ENCODE results near the gene RPS3. TPM values are rescaled to one million over a fixed set of nuclear protein-coding genes. Genes with fewer than 3 reads are reported as not detected.

The RPS3 gene
- polyA plus RNA-seq, 3 donors: 2,516 to 2,777 (median 2,726) TPM

DNA sequence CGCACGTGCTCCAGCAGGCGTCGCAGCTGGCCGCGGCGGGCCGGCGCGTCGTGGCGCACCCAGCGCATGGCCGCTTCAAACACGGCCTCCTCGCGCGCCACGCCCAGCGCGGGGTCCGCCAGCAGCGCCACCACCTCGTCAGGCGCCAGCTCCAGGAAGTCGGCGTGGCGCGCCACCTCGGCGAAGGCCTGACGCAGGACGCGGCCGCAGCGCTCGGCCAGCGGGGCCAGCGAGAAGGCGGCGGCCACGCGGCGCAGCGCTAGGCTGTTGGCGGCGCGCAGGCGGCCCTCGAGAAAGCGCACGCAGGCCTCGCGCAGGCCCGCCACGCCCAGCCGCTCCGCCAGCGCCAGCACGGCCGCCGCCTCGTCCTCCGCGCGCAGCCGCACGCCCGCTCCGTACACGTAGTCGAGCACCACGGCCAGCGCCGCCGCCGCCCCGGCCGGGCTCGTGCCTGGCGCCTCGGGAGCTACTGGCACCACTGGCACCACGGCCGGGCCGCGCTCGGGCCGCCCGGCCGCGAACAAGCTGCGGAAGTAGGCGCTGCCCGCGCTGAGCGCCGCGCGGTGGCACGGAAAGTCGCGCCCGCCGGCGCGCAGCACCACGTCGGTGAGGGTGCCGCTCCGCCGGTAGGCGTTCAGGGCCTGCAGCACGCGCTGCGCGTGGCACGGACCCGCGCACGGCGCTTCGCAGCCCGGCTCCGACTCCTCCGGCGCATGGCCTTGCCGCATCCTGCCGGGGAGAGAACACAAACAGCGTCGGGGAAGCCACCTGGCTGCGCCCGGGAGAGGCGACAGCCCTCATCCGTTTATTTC lies 30.8 kb downstream of the RPS3 start:
- DNase-seq: peak; percentile 46

DNA sequence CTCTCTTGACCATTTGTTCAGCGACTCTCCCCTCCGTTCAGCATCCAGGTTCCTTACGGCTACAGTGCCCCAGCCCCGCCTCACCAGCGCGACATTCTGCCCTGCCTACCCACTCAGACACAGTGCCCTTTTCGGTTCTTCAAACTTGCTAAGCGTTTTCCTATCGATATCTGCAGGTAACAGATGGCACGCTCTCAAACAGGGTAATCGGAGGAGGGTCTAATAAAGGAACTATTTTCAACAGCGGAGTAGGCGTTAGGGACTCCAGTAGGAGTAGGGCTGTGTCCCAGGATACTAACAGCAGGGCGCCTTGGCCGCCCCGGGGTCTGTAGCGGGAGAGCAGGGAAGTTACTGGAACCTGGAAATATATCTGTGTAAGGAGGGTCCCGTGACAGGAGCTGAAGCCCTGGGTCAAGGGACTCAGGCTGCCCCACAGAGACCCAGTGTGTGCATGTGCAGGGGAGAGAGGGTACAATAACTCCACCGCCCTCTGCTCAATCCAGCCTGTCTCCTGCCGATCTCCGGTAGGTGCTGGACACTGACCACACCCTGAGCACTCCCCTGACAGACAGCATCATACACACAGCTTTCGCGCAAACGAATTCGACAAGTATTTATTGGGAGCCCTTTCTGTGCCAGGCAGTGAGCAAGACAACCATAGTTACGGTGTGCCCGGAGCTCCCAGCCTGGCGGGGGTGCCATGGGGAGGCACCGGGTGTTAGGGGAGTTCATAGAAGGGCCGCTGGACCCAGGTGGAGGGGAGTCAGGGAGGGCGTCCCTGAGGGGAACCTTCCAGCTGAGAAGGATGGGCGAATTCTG lies 31.6 kb downstream of the RPS3 start:
- DNase-seq: no peak

DNA sequence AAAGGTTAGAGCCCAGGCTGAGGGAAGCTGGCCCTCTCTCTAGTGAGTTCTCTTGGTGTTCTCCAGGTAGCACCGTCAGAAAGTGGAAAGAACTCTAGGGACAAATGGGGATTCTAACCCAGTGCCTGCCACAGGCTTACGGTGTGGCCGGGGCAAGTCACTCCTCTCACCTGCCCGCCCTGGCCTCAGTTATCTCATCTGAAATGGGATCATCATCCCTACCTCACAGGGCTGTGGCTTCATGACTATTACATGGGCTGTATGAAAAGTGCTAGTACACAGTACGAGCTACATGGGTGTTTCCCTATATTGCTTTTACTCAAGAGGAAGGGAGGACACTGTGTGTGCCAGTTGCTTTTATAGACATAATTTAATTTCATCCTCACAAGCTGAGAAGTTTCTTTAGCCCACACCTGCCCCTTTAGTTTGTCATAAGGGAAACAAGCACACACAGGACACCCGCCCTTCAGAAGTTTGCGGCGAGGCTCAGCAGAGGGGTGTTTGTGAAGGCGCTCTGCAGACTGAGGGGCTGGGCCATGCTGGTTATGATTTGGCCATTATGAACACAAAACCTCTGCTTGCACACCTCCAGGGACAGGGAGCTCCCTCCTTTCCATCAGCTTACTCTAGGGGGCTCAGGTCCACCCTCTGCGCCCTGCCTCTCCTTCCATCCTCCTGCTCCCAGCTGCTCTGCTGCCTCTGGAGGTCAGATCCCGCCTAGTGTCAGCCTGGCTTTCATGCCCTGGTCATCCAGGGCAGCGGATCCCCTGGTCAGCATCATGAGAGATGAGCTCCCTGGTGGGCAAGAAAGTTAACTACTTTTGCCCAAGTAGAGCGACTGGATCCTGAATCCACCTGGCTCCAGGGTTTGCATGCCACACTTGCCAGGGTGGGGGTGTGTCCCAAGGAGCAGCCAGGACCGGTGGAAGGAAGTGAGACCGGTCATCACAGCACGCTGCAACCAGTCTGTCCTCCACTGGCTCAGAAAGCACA lies 32.5 kb downstream of the RPS3 start:
- no peak for DNase-seq

DNA sequence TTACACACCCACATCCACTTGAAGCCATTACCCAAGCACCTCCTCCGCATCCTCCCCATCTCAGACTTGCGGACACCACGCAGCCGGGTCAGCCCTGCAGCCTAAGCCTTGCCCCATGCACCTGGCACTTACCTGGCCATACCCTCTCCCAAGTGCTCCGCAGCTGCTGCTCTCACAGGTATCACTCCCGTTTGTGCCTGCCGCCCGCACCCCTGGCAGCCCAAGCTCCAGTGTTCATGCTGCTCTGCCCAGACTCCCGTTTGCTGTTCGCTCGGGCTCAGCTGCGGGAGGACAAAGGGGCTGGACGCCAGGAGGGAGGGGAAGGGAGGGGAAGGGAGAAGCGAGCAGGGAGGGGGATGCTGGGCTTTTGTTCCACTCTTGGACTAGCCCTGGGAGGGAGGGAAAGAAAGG lies 33.6 kb downstream of the RPS3 start, which contains the start of gene KLHL35:
TSS of gene KLHL35 (minus strand) at position 293 of the 411 bp plus-strand sequence. CDS start 2,574 bp downstream, outside the sequence.
- no peak for DNase-seq

DNA sequence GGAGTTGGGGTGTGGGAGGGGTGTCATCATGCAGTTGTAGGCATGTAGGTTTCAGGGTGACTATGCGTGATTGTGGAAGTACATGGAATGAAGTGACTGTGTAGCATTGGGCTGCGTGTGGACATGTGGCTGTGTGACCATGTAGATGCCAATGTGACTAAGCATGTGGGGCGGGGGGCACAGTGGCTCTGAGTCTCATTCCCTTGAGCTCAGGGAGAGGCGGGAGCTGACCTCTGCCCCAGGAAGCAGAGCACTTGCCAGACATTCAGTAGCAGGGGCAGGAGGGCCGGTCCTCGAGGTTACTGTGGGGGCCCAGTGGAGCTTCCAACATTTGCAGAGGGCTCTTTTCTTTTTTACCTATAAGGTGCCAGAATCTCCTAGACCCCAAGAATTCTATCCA lies 34.1 kb downstream of the RPS3 start:
- DNase-seq: no peak

DNA sequence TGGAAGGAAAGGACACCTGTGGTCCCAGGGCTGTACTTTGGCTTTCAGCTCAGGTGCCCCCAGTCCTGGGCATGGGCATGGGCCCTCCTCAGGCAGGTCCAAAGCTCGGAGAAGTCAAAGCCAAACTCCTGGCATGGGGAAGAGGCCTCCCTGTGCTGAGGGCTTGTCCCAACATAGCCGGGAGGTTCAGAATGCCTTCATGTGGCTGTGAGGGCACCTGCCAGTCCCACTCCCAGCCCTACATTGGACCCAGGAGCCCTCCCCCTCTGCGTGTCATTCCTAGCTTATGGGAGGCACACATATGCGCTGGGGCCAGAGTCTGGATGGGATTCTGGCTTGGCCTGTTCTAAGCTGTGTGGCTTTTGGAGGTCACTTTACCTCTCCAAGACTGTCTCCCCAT lies 34.7 kb downstream of the RPS3 start:
- no peak for DNase-seq

DNA sequence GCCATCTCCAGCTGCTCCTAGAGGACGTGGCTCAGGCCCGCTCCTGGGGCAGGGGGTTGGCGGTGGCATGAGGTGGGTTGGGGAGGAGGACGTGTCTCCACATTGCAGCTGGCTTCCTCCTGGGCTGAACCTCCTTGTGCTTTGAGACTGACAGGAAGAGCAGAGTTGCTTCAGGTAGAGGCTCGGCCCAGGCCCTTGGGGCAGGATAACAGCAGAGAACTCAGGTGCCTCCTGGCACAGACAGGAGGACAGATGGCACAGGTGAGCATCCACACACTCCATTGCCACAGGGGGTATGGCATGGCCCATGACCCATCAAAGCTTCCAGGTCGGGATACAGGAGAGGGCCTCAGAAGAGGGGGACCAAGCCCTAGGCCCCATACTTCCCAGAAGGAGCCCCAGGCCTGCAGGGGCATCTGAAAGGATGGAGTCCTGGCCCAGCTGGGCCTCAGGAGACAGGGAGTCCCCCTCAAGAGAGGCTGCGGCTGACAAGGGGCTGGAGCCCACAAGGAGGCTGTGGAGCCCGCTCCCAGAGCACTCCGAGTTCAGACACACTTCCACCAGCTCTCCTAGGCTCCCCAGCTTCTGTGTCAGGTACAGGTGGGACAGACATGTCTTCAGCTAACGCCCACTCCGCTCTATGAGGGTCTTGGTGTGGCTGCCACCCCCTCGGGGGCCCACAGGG lies 35.7 kb downstream of the RPS3 start:
- DNase-seq: no peak

DNA sequence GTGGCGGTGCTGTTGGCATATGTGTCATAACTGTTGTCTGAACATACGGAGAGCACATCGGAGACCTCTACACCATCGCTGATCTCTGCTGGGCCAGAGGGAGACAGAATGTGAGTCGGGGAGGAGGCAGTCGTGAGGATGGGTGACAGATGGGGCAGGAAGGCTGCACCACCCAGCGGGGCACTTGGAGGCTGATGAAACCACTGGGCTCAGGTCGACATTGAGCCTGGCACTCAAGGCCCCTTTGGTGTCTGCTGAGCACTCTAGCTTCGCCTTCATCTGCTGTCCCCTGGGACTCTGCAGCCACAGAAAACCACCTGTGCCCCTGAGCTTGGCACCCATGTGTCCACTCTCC lies 36.2 kb downstream of the RPS3 start:
- no peak for DNase-seq

DNA sequence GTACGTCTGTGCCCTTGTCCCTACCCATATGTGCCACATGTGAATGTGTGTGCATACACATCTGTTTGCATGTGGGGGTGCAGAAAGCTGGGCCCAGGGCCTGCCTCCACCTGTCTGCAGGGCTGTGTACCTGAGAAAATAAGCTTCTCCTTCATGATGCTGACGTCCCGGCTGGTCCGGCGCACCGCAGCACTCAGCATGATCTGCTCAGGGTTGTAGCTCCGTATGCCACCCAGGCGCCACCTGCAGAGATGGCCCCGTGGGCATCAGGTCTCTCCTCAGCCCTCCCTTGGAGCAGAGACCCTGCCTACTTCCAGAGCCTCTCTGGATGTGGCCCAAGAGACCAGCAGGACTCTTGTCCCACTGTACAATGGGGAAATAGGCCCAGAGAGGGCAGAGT lies 37.5 kb downstream of the RPS3 start:
- DNase-seq: no peak

DNA sequence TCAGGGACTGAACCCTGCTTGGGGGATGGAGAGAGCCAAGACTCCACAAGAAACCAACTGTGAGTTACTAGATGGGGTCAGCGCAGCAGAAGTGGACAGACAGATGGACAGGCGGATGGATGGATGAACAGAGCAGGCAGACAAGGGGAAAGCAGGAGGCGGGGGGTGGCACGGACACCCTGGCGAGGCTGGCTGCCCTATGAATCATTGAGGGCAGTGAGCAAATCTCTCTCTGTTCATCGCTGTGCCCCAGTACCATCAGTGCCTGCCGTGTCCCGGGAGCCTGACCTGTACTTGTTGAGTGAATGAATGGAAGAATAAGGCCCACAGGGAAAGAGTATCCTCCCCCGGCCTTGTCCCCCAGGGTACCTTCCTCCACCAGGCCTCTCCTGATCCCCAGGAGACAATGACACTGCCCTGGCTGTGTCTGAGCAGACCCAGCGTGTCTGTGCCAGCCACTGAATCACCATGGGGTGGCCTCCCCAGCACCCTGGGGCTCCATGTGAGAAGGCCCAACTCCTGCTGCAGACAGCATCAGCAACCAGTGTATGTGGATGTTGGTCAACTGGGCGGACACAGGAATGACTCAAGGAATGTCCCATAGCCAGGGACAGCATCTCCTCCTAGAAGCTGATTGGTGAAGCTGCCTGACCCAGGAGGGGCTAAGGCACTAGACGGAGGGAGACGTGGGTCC lies 38.8 kb downstream of the RPS3 start:
- DNase-seq: no peak

DNA sequence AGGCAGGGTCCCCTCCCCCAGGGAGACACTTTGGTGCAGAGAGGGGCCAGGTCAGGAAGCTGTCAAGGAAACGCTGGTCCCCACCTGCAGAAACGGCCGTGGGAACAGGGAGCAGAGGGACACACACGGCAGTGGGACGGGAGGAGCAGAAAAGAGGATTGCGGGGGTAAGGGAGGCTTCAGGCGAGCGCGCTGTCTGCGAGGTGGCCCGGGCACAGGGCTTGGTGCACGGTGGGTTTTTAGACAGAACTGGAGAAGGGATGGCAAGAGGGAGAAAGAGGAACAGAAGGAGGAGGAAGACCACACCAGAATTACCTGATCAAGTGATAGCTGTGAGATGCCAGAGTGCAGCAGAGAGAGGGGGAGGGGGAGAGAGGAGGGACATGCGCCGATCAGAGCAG lies 39.7 kb downstream of the RPS3 start:
- no peak for DNase-seq

DNA sequence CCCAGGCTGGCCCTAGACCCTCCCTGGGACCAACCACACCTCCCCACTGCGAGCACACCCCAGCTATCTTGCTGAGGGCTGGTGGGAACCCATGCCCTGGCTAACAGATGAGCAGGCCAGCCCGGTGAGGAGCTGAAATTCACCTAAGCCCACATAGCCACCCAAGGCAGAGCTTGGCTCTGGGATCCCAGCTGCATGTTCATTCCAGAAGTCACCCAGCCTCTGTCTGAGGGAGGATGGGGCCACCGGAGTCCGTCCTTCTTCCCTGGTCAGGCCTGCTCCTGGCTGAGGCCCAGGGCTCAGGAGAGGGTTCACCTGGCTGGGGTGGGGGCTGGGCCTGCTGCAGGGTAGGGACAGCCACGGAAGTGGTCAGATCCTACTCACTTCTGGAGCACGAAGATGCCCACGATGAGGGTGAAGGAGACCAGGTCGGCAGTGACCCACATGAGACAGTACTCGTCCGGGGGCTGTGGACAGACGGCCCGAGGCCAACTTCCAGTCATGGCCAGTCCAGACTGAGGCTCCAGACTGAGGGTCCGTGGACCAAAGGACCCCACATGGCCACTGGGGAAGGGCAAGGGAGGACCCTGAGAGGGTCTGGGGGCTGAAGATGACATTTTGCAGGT lies 40.3 kb downstream of the RPS3 start:
- no peak for DNase-seq

DNA sequence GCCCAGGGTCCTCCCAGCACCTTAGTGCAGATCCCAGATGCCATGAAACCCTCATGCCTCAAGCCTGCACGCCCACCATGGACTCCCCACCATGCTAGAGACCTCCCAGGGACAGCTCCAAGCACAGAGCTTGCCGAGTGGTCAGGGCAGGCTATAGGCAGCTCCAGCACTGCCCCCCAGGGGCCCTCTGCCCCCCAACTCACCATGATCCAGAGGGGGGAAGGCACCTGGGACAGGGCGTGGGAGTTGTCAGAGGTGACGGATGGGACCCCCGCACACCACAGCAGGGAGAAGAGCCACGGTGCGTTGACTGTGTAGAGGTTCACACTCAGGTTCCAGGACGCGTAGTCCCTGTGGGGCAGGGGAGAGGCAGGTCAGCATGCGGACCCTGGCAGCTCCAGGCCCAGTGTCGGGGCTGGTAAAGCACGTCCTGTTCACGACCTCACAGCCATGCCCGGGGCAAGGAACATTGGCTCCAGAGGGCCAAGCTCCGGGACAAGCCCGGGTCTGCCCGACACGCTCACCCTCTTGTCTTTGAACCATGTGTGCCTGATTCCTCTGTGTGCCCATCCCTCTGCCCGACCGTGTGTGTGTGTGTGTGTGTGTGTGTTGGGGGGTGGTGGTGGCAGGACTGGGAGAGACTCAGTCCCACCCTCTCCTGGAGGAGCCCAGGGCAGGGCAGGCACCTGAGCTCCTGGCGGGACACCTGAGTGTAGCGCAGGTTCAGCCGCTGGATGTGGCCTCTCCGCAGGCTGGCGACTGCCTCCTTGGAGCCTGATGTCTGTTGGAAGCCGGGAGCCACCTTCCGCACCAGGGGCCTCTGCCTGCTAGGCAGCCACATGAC lies 41.9 kb downstream of the RPS3 start:
- no peak for DNase-seq

DNA sequence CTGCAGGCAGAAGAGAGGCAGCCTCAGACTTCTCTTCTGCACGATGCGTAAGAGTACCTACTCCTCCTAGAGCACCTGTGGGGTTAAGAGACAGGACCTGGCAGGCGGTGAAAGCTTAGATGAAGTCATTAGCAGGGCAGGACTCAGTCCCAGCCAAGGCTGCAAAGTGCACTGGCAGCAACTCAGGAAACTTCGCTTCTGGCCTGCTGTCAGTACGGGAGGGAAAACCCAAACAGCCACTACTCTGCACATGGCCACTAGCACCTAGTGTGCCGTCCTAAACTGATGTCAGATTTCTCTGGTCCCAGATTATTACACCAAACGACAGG lies 42.5 kb downstream of the RPS3 start:
- no peak for DNase-seq

DNA sequence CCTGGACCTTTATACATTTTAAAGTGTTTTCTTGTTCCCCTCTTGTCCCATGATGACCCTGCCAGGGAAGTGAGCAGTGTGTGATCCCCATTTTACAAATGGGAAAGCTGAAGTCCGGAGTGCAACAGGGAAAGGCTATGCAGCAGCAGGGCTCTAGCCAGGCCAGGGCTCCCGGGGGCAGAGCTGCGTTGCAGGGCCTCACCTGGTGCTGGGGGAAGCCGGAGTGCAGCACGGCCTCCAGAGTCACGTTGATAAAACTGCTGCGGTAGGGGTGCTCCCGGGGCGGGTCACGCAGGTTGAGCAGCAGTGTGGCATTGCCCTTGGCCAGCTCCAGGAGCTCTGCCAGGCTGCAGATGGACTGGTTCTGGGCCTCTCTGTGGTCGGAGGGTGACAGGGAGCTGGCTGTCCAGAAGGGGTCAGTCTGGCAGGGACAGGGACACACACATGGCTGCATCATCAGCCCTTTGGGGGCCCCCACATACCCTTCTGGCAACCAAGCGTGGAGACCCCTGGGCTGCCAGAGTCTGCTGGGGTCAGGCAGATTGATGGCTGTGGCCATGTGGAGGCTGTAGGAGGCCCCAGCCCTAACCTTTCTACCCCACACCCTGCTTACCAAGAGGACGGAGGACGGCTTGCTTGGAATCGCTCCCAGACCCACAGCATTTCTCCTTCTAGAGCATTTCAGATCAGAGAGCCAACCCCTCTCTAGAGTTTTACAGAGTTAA lies 43.0 kb downstream of the RPS3 start:
- DNase-seq: no peak

DNA sequence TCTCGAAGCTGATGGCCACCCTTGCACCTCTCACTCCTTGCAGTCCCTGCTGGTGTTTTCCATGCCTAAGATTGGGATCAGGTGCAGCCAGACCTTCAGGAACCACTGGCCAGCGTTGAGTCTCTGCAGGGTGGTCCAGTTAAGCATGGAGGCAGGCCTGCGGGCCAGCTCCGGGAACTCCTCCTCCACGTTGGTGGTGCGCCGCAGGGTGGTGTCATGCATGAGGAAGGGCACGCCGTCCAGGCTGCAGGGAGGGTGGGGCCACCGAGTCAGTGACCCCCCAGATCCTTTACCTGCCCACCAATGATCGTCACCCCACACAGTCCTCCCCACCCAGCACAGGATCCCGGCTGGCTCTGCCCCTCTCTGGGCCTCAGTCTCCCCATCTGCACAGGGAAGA lies 43.7 kb downstream of the RPS3 start:
- DNase-seq: no peak

DNA sequence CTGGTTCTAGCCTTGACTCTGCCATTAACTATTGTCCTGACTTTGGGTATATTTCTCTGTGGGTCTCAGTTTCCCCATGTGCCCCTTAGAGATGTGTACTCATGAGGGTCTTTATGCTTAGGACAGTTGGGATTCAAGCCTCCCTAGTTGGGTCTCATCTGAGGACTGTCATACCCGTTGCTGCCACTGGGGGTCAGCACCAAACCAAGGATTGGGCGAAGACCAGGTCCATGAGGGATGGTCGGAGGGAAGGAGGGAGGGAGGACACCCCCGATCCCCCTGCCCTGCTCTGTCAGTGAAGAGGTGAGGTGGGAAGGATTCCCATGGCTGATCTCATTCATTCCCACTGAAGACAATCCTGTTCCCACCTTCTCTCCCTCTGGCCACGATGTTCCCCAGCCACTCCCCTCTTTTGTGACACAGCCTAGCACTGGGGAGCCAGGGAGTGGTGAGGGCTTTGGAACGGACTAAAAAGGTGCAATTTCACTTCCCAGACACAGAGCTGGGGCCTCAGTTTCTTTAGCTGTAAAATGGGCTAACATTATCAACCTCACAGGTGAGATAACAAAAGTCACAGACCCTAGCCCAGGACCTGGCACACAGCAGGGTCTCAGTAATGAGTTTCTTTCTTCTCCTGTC lies 46.1 kb downstream of the RPS3 start:
- DNase-seq: no peak

DNA sequence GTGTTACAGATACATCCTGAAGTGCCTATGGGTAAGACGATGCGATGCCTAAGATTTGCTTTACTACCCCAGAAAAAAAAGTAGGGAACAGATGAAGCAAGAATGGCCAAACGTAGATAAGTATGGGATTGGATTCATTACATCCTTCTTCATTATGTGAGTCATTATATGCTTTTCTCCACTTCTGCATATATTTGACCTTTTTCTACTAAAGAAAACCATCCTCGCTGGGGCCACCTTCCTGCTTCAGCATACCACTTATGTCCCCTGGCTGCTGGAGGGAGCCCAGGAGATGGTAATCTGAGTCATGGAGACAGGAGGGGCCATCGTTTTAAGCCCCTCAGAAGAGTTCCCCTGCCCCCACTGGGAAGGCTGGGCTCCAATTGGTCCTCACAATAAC lies 48.1 kb downstream of the RPS3 start:
- no peak for DNase-seq

Measured in renal pelvis (tissue), 4 donors.